HG03108 (cell line): Measurements from ENCODE around the gene PVALB.
"Not testable (repeated sequence)": the region's sequence is repeated elsewhere in the genome, so short reads cannot be mapped to it uniquely, and the experiment has no call there.

Experiments used
- ATAC-seq: cut with Tn5 transposase; IDR thresholded peaks from one replicate; pipeline ENCODE4 v1.9.1; 2021; ENCODE audit warnings: moderate library complexity; ENCODE audit not compliant: unreplicated experiment

The PVALB gene

GRCh38 chr22:36758792-36759271 lies 58.0 kb downstream of the PVALB start:
- ATAC-seq, result no peak

- ATAC-seq, result no peak
These were observed 59.1 kb downstream of the PVALB start for GRCh38 chr22:36757668-36758211.

- no peak for ATAC-seq
These were observed 59.8 kb downstream of the PVALB start for GRCh38 chr22:36756746-36757655.

GRCh38 chr22:36756031-36756430 lies 60.8 kb downstream of the PVALB start:
- ATAC-seq, result no peak

GRCh38 chr22:36755316-36755715 lies 61.5 kb downstream of the PVALB start:
- no peak for ATAC-seq

GRCh38 chr22:36754881-36755280 lies 62.0 kb downstream of the PVALB start:
- ATAC-seq, result not testable (repeated sequence)

- ATAC-seq, result no peak
These were observed 62.9 kb downstream of the PVALB start for GRCh38 chr22:36753916-36754315.

- ATAC-seq, result no peak
These were observed 63.6 kb downstream of the PVALB start for GRCh38 chr22:36753120-36753802.
